ENCODE measurements around the gene PRKAB2.

DNA sequence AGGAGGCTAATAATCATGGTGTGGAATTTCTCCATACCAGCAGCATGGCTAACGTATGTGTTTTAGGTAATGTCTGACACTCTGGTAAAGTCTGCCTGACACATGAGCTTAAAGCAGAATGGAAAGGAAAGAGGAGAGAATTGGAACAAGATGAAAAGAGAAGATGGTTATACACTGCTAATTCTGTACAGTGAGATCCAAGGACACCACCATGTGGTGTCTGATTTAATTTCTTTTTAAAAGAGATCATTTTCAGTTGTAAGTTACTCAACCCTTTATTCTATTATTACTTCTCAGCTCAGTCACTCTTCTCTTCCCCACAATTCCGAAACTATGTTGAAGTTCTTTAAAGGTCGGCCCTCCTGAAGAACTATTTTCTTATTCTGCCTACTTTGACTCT is 15.6 kb downstream of the PRKAB2 start:
- TF ChIP-seq ARHGAP35 (IDR thresholded peaks at IDR 0.05; ENCODE audit: partially characterized antibody) (no peak), CTCF (IDR thresholded peaks at IDR 0.05 in 2 of 3, conservative IDR thresholded peaks at IDR 0.05 in 1 of 3; ENCODE audit: insufficient read depth in 2 of 3, low read depth in 1 of 3, low read length in 3 of 3) (no peak)
